GM19395 (cell line): ENCODE results near the gene PKMYT1.

Experiments
- ATAC-seq: cut with Tn5 transposase; IDR thresholded peaks from one replicate; pipeline ENCODE4 v1.9.1; 2021; ENCODE audit warnings: mild to moderate bottlenecking, moderate library complexity; ENCODE audit not compliant: unreplicated experiment

PKMYT1 gene

GRCh38 chr16:3001316-3001715 lies 21.1 kb upstream of the PKMYT1 start:
- ATAC-seq = no peak

GRCh38 chr16:3000540-3000939 lies 20.3 kb upstream of the PKMYT1 start:
- no peak for ATAC-seq

- ATAC-seq = no peak
These were observed 19.7 kb upstream of the PKMYT1 start for GRCh38 chr16:2999929-3000328.

- no peak for ATAC-seq
These were observed 16.1 kb upstream of the PKMYT1 start for GRCh38 chr16:2996298-2996697.

- no peak for ATAC-seq
These were observed 12.3 kb upstream of the PKMYT1 start for GRCh38 chr16:2992383-2993081.

GRCh38 chr16:2991566-2992261 lies 11.5 kb upstream of the PKMYT1 start:
- ATAC-seq = no peak

GRCh38 chr16:2990891-2991290 lies 10.6 kb upstream of the PKMYT1 start:
- ATAC-seq = no peak

- ATAC-seq = no peak
These were observed 8.4 kb upstream of the PKMYT1 start for GRCh38 chr16:2988590-2989099.

GRCh38 chr16:2987833-2988232 lies 7.6 kb upstream of the PKMYT1 start:
- ATAC-seq = no peak

- ATAC-seq = no peak
These were observed 7.0 kb upstream of the PKMYT1 start for GRCh38 chr16:2987286-2987685.

- ATAC-seq = no peak
These were observed 6.5 kb upstream of the PKMYT1 start for GRCh38 chr16:2986623-2987188.

GRCh38 chr16:2985893-2986355 lies 5.7 kb upstream of the PKMYT1 start:
- no peak for ATAC-seq

- no peak for ATAC-seq
These were observed 5.2 kb upstream of the PKMYT1 start for GRCh38 chr16:2985462-2985861.

- no peak for ATAC-seq
These were observed 3.5 kb upstream of the PKMYT1 start for GRCh38 chr16:2983706-2984136.

- no peak for ATAC-seq
These were observed 2.2 kb upstream of the PKMYT1 start for GRCh38 chr16:2982402-2982801.

GRCh38 chr16:2981899-2982250 lies 1.6 kb upstream of the PKMYT1 start:
- no peak for ATAC-seq

GRCh38 chr16:2981177-2981898 lies 1.1 kb upstream of the PKMYT1 start:
- ATAC-seq = no peak

GRCh38 chr16:2979669-2980226 lies 498 bp downstream of the PKMYT1 start:
- ATAC-seq = no peak

- no peak for ATAC-seq
These were observed 2.8 kb downstream of the PKMYT1 start for GRCh38 chr16:2977440-2977839.

GRCh38 chr16:2976673-2977072 lies 3.6 kb downstream of the PKMYT1 start:
- no peak for ATAC-seq

- no peak for ATAC-seq
These were observed 4.0 kb downstream of the PKMYT1 start for GRCh38 chr16:2976201-2976600.
